GM10847 (cell line): ENCODE measurements around the gene TMPO.

Experiments
- POLR2A ChIP-seq: IDR thresholded peaks from 2 replicates; pipeline ENCODE4 v1.6.1; 2011; ENCODE audit not compliant: insufficient read length; ENCODE audit errors: extremely low read depth

The TMPO gene

DNA sequence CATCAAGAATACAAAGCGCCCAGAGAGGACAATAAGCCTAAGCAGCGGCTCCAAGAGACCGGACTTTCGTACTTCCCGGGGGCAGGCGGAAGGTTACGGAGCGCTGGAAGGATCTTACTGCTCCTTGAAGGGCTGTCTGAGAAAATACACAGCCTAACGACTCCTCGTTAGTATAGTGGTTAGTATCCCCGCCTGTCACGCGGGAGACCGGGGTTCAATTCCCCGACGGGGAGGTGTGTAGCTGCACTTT, 12.1 kb upstream of the TMPO start:
- no peak for TF ChIP-seq POLR2A

DNA sequence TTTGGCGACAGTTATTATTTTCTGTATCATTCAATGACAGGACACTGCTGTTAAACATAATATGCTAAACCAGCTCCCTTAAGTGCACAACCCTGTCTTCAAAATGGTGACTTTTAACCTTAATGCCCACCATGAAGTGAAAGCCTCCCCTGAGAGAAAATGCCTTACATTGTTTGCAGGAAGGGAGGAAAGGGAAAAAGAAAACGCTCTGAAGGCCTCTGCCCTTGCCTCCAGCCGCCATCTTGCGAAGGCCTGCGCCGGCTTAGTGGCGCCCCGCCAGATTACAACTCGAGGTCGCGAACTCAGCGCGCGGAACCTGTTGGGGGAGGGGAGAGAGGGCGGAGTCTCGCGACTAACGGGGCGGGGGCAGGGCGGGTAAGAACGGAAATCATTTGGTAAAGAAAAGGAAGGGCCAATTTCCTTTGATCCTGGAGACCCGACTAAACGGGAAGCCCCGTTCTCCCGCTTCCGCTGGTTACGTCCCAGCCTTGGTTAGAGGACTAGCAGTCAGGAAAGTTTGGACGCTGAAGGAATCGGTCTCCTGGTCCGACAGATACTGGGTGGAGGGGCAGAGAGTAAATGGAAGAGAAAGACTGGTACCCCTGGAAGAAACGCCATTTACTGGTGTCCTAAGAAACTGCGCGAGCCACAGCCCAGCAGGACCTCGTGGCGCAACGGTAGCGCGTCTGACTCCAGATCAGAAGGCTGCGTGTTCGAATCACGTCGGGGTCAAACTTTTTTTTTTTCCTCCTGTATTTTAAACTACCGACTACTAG, 11.6 kb upstream of the TMPO start:
- TF ChIP-seq POLR2A = peak; percentile 30

DNA sequence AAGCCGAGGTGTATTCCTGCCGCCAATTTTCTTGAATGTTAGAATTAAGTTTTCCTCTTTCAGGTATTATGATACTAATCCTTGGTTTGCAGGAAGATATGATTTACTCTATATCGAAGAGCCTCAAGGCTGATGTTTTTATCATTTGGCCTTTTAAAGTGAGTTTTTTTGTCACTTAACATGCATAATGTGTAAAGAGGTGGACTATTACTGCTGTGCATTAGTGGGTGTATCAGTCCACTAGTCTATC, 11.1 kb upstream of the TMPO start:
- TF ChIP-seq POLR2A = no peak

DNA sequence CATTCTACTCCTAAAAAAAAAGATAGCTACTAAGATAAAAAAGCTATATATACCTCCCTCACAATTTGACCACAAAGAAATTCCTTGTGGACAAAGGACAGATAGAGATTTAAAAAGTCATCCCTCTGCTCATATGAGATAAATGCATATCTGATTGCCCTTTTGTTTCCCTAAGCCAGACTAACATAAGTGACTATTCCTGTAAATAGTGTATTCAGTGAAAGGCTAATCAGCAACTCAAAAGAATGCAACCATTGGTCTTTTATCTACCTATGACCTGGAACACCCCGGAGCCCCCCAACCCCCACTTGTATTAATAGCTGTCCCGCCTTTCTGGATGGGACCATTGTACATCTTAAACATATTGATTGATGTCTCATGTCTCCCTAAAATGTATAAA, 6.3 kb upstream of the TMPO start:
- no peak for TF ChIP-seq POLR2A

DNA sequence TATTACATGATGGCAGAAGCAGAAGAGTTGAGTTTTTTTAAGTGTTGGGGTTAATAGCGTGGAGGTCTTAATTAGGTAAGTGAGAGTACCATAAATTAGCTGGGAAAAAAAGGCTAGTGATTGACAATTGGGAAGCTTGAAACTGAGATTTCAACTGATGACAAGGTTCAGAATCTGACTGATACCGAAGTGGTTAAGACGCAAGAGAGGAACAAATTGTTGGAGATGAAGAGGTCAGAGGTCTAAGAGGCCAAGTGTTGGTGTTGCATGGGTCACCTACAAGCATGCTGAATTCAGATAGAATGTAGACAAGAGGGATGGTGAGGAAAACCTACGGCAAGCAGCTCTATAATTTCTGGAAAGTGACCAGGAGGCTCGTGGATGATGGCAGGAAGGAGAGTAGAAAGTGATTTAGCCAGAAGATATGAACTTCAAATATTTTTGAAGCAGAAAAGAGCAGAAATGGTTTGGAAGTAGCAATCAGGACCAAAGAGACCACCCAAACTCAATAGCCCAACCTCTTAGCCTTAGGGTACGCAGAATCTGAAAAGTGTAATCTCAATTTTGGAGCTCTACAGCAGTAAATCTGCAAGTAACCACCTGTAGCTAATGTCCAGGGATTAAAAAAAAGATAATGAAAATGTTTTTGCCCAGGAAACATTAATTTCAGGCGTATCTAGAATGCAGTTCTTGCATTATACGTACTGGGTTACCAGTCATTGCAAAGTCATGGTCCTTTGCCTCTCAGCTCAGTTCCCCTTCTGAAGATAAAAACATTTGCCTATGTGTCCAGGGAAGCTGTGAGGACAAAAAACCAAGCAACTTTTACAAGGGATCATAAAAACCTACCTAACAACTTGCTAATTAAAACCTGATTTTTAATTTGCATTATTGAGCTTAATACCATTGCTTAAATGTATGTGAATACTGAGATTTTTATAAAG, 1.7 kb upstream of the TMPO start:
- TF ChIP-seq POLR2A = no peak

DNA sequence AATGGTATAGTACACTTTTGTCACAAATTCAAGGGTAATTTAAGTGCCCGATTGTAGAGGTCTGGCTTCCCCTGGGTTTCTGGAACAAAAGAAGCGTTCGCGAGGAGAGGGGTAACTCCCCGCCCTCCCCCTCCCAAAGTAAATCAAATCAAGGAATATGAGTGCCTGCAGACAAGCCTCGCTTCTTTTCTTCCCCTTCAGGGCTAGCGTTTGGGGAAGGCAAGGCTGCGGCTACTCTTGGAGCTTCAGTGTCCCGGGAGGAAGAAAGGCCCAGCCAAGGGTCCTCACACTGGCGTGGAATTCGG, 456 bp upstream of the TMPO start:
- TF ChIP-seq POLR2A = no peak

DNA sequence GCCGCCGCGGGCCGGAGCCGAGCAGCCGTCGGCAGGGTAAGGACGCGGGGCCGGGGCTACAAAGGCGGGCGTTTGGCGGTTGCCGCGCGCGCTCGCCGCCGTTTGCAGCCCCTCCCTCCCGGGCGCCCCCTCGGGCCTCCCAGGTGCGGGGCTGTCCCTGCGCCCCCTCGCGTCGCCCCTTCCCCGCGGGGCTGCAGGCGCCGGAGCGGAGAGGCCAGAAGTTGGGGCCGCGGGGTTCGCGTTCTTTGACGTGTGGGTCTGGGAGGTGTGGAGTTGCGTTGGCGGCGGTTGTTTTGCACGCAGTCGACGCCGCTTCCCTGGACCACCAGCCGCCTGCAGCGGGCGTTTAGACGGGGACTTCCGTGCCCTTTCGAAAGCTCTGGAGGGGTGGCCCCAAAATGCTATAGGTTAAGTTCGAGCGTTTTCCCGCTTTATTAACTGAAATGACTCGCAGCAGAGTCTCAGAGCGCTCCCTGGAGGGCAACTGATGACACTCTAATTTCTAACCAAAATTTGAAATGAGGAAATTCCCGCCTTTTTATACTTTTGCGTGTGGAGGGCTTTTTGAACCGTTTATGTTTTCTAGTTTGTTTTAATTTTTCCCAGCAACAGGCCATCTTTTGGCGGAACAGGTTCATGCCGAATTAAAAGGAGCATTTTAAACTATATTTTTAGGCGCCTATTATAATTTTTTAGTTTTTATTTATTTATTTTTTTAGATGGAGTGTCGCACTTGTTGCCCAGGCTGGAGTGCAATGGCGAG, 902 bp downstream of the TMPO start:
- peak; percentile 61 for TF ChIP-seq POLR2A

DNA sequence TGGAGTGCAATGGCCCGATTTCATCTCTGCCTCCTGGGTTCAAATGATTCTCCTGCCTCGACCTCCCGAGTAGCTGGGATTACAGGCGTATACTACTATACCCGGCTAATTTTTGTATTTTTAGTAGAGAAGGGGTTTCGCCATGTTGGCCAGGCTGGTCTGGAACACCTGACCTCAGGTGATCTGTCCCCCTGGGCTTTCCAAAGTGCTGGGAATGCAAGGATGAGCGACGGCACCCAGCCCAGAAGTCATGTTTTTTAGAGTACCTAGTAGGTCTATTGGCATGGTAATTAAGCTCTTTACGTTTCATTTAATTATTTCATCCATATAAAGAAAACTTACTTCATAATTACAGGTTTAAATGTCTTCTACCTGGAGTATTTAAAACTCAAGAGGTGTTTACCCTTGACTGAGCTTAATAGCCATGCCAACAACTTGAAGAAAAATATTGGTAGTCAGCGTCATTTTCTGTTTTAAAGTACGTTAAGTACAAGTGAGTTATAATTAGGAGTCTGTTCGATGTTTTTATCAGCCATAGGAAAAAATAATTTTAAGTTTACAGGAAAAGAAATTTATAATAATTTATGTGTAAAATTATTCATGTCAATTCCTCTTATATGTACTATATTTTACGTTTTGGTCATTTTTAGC, 4.0 kb downstream of the TMPO start:
- no peak for TF ChIP-seq POLR2A

DNA sequence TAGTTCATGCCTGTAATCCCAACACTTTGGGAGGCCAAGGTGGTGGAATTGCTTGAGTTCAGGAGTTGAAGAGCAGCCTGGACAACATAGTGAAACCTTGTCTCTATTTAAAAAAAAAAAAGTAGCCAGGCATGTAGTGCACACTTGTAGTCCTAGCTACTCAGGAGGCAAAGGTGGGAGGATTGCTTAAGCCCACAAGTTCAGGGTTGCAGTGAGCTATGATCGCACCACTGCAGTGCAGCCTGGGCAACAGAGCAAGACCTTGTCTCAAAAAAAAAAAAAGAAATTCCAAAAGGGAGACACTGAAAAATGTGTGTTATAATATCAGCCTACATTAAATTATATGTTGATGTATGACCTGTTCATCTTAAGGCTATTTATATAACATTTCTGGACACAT, 14.7 kb downstream of the TMPO start:
- no peak for TF ChIP-seq POLR2A

DNA sequence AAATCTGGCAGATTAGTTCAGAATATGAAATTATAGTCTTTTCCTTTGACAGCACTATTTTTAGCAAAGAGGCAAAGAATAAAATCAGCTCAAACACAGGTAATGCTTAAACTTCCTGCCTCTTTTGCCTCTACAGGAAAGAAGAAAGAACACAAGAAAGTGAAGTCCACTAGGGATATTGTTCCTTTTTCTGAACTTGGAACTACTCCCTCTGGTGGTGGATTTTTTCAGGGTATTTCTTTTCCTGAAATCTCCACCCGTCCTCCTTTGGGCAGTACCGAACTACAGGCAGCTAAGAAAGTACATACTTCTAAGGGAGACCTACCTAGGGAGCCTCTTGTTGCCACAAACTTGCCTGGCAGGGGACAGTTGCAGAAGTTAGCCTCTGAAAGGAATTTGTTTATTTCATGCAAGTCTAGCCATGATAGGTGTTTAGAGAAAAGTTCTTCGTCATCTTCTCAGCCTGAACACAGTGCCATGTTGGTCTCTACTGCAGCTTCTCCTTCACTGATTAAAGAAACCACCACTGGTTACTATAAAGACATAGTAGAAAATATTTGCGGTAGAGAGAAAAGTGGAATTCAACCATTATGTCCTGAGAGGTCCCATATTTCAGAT, 17.4 kb downstream of the TMPO start:
- TF ChIP-seq POLR2A = no peak

DNA sequence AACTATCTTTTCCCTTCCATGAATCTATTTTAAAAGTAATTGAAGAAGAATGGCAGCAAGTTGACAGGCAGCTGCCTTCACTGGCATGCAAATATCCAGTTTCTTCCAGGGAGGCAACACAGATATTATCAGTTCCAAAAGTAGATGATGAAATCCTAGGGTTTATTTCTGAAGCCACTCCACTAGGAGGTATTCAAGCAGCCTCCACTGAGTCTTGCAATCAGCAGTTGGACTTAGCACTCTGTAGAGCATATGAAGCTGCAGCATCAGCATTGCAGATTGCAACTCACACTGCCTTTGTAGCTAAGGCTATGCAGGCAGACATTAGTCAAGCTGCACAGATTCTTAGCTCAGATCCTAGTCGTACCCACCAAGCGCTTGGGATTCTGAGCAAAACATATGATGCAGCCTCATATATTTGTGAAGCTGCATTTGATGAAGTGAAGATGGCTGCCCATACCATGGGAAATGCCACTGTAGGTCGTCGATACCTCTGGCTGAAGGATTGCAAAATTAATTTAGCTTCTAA, 18.4 kb downstream of the TMPO start:
- TF ChIP-seq POLR2A = no peak

DNA sequence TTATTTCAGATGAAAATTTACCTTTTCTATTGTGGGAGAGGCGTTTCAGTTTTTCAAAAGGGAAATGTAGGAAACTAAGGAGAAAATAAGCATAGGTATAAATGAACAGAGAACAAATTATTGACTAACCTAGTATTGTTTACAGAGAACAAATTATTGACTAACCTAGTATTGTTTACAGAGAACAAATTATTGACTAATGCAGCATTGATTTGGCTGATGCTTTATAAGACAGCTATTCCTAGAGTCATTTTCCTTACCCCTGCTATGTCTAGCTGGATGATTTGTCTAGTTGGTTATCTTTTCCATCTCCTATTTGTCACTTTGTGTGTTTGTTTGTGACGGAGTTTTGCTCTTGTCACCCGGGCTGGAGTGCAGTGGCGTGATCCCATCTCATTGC, 22.6 kb downstream of the TMPO start:
- no peak for TF ChIP-seq POLR2A

DNA sequence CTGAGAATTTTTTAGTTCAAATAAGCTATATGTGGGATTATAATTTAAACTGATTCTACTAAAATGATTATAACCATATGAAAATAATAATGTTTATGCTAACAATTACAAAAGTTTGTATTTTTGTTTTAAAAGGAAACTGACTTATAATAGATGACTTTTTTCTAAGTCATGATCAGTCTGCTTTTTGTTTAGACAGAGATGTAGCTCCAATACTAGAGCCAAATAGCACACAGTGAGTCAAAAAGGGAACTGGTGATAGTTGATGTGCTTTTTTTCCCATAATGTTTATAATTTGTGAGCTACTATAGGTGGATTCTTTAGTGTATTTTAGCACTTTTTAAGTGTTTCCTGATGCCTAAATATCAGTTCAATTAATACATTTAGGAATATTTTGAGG, 28.3 kb downstream of the TMPO start:
- no peak for TF ChIP-seq POLR2A

DNA sequence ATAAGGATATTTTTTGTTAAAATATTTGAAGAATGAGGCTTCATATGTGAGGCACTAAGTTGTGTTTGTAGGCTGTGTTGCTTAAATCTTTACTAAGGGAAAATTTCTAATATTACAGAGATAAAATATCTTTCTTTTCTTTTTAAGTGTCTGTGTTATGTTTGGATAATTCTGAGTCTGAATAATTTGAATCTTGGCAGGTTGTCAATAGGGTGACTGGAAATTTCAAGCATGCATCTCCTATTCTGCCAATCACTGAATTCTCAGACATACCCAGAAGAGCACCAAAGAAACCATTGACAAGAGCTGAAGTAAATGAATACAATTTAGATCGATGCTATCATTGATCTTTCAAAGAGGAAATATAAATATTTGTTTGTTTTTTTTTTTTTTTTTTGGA, 29.4 kb downstream of the TMPO start:
- TF ChIP-seq POLR2A = no peak
